Esophagus (tissue), 2 donors: ENCODE data around the gene SPTBN5. TPM values are rescaled to one million over a fixed set of nuclear protein-coding genes. Genes with fewer than 3 reads are reported as not detected.

Experiments used
- H3K27ac ChIP-seq, 2 donors: one replicate each; pipeline ENCODE4 v1.5.1; 2013; ENCODE audit warnings: low read depth in 2 of 2, mild to moderate bottlenecking in 2 of 2, inconsistent platforms in 1 of 2, low read length in 1 of 2, moderate library complexity in 1 of 2
- H3K27me3 ChIP-seq, 2 donors: one replicate each; pipeline ENCODE4 v1.6.1; 2013; ENCODE audit warnings: low read length in 2 of 2, control low read depth in 1 of 2, mild to moderate bottlenecking in 1 of 2; ENCODE audit not compliant: insufficient read depth in 2 of 2, control insufficient read depth in 1 of 2
- H3K36me3 ChIP-seq, 2 donors: one replicate each; pipeline ENCODE4 v1.6.1; 2013; ENCODE audit warnings: low read length in 1 of 2; ENCODE audit not compliant: control insufficient read depth in 2 of 2, insufficient read depth in 2 of 2
- H3K4me1 ChIP-seq, 2 donors: one replicate each; pipeline ENCODE4 v1.6.1; 2013; ENCODE audit warnings: low read length in 1 of 2; ENCODE audit not compliant: control insufficient read depth in 2 of 2, insufficient read depth in 2 of 2
- H3K4me3 ChIP-seq, 2 donors: one replicate each; pipeline ENCODE4 v1.5.1; 2013; ENCODE audit warnings: low read length in 2 of 2, mild to moderate bottlenecking in 2 of 2, low read depth in 1 of 2, moderate library complexity in 1 of 2
- H3K9me3 ChIP-seq, 2 donors: one replicate each; pipeline ENCODE4 v1.6.1; 2013; ENCODE audit warnings: mild to moderate bottlenecking in 2 of 2, low read depth in 1 of 2, low read length in 1 of 2, moderate library complexity in 1 of 2; ENCODE audit not compliant: control insufficient read depth in 2 of 2, insufficient read depth in 1 of 2
- WGBS, 2 donors: extraction: QIAGEN DNeasy Blood & Tissue Kit; methylation state at CpG; one replicate each; pipeline ENCODE4 v1.1.7; 2013; 5-methylcytosine and 5-hydroxymethylcytosine counted together
- polyA plus RNA-seq, 2 donors: library from polyadenylated mRNA; stranded (reverse); fragments of 200-250 nt; gene quantifications; one replicate each; pipeline ENCODE4 v1.2.3, GENCODE V29; 2013
- donor health status: healthy with polysubstance abuse.
- donor health status: Bipolar disorder and iron deficiency.

Gene SPTBN5
- polyA plus RNA-seq, 2 donors, result 2.7 to 9.3 TPM

DNA sequence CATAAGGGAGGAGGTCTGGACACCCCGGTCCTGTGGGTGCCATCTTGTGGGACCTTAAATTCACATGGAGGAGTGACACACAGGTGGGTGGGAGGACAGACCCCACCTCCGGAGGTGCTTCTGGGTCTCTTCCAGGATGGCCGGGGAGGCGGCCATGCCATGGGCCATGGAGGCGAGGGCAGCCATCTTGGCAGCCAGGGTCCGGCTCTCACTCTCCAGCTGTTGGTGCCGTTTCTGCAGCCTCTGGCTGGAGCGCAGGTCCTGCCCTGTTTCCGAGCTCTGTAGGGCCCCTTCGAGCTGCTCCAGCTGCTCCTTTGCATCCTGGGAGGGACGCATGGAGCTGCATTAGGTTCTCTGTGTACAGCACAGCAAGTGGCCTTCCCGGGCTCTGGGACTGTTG is 19.1 kb downstream of the SPTBN5 start:
- no peaks in the 10 kb centered on the region for H3K9me3 ChIP-seq
- no peaks in the 10 kb centered on the region for H3K27me3 ChIP-seq
- no peaks in the 10 kb centered on the region for H3K36me3 ChIP-seq
- H3K4me1 ChIP-seq, result peaks cover 0 to 32% of the 10 kb centered on the region in 2 donors
- 86 to 91% methylated on average over 12 of the region's 12 CpGs for WGBS, 2 donors
- H3K4me3 ChIP-seq, result no peak overlapping the region
- H3K27ac ChIP-seq, result no peak overlapping the region

DNA sequence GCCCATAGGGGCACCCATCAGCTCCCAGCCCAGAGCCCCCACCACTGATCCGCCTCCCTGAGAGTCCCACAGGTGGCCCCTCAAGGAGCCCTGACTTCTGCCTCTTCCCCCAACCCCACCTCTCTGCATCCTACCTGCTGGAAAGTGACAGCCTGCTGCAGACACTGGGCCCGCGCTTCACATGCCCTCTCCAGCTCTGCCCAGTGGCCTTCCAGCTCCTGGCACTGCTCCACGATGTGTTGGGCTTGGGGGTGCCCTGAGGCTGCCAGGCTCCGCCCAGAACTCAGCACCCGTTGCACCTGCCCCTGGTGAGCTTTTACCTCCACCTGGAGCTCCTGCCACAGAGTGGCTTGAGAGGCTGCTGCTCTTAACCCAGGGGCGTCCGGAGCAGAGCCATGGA is 20.1 kb downstream of the SPTBN5 start:
- no peaks in the 10 kb centered on the region for H3K27me3 ChIP-seq
- H3K9me3 ChIP-seq, result no peaks in the 10 kb centered on the region
- WGBS, 2 donors, result 82 to 83% methylated on average over 8 of the region's 8 CpGs
- no peaks in the 10 kb centered on the region for H3K36me3 ChIP-seq
- H3K4me1 ChIP-seq, result peaks cover 0 to 28% of the 10 kb centered on the region in 2 donors
- H3K4me3 ChIP-seq, result no peak overlapping the region
- no peak overlapping the region for H3K27ac ChIP-seq

- Histone ChIP-seq H3K4me1 (peaks cover 0 to 17% of the 10 kb centered on the region in 2 donors), H3K27me3 (no peaks in the 10 kb centered on the region), H3K36me3 (no peaks in the 10 kb centered on the region), H3K4me3 (no peak overlapping the region), H3K9me3 (no peaks in the 10 kb centered on the region), H3K27ac (no peak overlapping the region)
- WGBS, 2 donors, result 85 to 86% methylated on average over 9 of the region's 9 CpGs
These were observed 21.6 kb downstream of the SPTBN5 start for GRCh38 chr15:41872166-41872747.

DNA sequence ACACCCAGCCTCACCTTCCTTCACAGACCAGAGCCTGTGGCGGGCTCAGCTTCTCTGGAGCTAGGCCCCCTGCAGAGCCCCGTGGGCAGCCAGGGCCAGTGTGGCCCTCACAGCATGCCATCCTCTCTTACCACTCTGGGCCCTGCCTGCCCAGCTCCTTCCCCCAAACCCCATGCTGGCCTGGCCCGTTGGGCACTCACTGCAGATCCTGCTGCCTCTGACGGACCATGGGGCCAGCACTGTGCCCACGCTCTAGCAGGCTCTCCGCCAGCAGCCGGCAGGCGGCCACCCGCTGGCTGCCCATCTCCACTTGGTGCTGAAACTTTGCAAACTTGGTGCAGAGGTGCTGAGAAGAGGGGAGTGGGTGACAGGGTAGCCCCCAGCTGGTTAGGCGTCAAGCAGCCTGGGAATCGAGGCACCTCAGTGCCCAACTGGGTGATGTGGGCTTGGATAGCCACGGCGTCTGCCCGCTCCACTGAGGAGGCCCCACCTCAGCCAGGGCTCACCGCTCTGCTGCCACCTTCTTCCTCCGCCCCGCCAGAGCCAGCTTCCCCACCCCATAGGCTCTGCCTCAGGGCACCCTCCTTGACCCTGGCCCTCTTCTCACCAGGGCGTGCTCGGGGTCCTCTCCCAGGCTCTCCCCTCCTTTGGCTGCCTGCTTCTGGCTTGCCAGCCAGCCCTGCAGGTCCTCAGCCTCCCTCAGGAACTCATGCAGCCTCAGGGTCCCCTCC is 22.5 kb downstream of the SPTBN5 start:
- peaks cover 0 to 14% of the 10 kb centered on the region in 2 donors for H3K4me1 ChIP-seq
- H3K9me3 ChIP-seq, result no peaks in the 10 kb centered on the region
- no peaks in the 10 kb centered on the region for H3K27me3 ChIP-seq
- H3K27ac ChIP-seq, result peak overlapping the region in 1 of 2 donors; percentile 3
- no peaks in the 10 kb centered on the region for H3K36me3 ChIP-seq
- H3K4me3 ChIP-seq, result no peak overlapping the region
- 90 to 94% methylated on average over 17 to 19 of the region's 19 CpGs for WGBS, 2 donors

- 57 to 61% methylated on average over 9 of the region's 9 CpGs for WGBS, 2 donors
- Histone ChIP-seq H3K36me3 (no peaks in the 10 kb centered on the region), H3K4me1 (peaks cover 0 to 14% of the 10 kb centered on the region in 2 donors), H3K27me3 (no peaks in the 10 kb centered on the region), H3K9me3 (no peaks in the 10 kb centered on the region), H3K27ac (peak overlapping the region in 1 of 2 donors; percentile 22), H3K4me3 (no peak overlapping the region)
These were observed 23.2 kb downstream of the SPTBN5 start for GRCh38 chr15:41870689-41871081.

DNA sequence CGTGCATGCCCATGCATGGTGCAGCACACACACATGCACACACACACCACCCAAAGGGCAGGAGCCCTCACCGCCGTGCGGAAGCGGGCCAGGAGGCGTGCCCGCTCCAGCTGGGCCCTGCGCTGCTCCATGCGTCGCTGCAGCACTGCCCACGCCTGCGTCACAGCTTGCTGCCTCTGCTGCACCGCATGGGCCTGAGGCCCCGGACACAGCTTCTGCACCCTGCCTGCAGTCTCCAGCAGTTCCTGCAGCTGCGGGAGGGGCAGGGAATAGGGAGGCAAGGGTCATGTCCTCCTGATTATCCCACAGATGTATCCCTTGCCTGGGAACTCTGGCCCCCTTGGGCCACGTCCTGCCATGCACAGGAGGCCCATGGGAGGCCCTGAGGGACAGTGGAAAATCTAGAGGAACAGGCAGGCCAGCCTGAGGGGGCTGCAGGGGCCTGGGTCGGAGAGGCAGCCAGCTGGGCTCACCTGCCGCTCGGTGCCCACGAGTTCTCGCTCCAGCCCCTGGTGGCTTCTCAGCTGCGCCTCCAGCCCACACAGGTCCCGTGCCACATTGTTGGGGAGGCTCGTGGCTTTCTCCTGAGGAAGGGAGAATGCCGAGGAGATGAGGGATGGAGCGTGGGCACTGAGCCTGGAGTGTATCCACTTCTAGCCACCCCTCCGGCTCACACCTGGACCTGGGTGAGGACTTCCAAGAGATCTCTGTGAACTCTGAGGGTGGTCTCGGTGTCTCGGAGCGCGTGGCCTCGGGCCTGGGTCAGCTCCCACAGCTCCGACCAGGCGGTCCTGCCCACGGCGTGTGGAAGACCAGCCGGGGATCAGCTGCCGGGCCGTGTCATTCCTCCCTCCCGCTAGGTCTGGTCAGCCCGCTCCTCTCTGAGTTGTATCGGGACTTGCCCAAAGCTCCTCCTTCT is 23.8 kb downstream of the SPTBN5 start:
- no peaks in the 10 kb centered on the region for H3K9me3 ChIP-seq
- H3K36me3 ChIP-seq, result no peaks in the 10 kb centered on the region
- peak overlapping the region in 1 of 2 donors; percentile 22 for H3K27ac ChIP-seq
- 68 to 76% methylated on average over 42 of the region's 42 CpGs for WGBS, 2 donors
- peaks cover 0 to 14% of the 10 kb centered on the region in 2 donors for H3K4me1 ChIP-seq
- H3K27me3 ChIP-seq, result no peaks in the 10 kb centered on the region
- no peak overlapping the region for H3K4me3 ChIP-seq

DNA sequence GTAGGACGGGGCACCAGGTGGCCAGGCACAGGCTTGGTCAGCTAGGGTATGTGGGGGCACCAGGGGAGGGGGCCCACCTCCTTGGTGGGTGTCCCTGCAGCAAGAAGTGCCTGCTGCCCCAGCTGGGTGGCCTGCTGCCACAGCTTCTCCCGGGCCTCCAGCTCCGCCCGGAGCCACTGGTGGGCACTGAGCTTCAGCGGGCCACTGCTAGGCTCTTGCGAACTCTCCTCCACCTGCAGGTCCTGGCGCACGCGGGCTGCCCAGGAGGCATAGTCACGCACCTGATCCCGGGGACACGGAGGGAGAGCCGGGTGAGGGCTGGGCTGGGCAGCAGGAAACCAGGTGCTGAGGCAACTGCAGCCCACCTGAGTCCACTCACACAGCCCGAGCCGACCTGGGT is 25.5 kb downstream of the SPTBN5 start:
- H3K4me3 ChIP-seq, result no peak overlapping the region
- no peak overlapping the region for H3K27ac ChIP-seq
- 92 to 94% methylated on average over 13 to 15 of the region's 15 CpGs for WGBS, 2 donors
- no peaks in the 10 kb centered on the region for H3K27me3 ChIP-seq
- H3K4me1 ChIP-seq, result peaks cover 0 to 14% of the 10 kb centered on the region in 2 donors
- no peaks in the 10 kb centered on the region for H3K9me3 ChIP-seq
- H3K36me3 ChIP-seq, result no peaks in the 10 kb centered on the region

DNA sequence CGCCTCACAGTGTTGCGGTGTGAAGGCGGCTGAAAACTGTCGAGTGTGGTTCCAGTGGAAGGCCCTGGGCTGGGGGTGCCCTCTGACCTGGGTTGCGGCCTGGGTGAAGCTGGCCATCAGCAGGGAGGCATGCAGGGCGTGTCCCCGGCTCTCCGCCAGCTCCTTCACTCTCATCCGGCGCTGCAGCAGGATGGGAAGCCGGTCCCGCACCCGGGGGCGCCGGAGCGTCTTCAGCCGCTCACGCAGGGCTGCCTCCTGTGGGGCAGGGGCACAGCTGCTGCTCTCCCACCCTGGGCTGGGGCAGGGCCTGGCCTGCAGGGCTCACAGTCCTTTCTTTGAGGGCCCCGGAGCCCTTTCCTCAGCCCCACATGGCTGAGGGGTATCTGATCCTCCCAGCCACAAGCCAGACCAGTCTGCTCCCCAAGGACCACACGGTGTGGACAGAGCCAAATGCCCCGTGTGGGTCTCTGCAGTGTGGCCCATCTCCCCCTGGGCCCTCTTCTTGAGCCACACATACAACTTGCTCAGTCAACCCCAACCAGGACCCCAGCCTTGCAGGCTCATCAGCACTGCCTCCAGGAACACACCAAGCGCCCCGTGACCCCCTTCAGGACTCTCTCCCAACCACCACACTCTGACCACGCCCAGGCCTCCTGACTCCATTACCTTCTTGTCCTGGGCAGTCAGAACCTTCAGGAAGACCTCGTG is 26.8 kb downstream of the SPTBN5 start:
- Histone ChIP-seq H3K4me1 (peaks cover 0 to 14% of the 10 kb centered on the region in 2 donors), H3K27ac (no peak overlapping the region), H3K27me3 (no peaks in the 10 kb centered on the region), H3K4me3 (no peak overlapping the region), H3K9me3 (no peaks in the 10 kb centered on the region), H3K36me3 (peaks cover 0 to 1% of the 10 kb centered on the region in 2 donors)
- 89% methylated on average over 25 of the region's 25 CpGs for WGBS, 2 donors

DNA sequence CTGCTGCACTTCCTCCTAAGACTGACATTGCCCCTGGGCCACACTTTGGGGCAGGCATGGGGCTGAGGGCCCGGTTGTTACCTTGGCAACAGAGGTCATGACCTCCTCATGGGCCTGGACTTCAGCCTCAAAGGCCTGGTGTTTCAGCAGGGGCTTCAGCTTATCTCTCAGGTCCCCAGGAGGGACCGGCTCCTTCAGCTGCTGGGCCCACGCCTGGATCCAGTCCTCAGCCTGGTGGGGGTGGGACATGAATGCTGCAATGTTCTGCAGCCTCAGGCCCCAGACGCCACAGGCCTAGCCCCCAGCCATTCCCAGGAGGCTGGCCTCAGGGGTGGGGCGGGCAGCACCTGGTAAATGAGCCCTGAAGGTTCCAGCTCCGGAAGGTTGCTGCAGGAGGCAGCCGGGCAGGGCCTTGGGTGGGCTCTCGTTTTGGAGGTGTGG is 27.6 kb downstream of the SPTBN5 start:
- Histone ChIP-seq H3K4me1 (peaks cover 0 to 14% of the 10 kb centered on the region in 2 donors), H3K27me3 (no peaks in the 10 kb centered on the region), H3K9me3 (no peaks in the 10 kb centered on the region), H3K36me3 (peaks cover 0 to 5% of the 10 kb centered on the region in 2 donors), H3K27ac (no peak overlapping the region), H3K4me3 (no peak overlapping the region)
- WGBS, 2 donors, result 66 to 85% methylated on average over 6 to 8 of the region's 8 CpGs
